ENCODE results near the gene SMAGP.
"Not testable (repeated sequence)": the region's sequence is repeated elsewhere in the genome, so short reads cannot be mapped to it uniquely, and the experiment has no call there.

The SMAGP gene

DNA sequence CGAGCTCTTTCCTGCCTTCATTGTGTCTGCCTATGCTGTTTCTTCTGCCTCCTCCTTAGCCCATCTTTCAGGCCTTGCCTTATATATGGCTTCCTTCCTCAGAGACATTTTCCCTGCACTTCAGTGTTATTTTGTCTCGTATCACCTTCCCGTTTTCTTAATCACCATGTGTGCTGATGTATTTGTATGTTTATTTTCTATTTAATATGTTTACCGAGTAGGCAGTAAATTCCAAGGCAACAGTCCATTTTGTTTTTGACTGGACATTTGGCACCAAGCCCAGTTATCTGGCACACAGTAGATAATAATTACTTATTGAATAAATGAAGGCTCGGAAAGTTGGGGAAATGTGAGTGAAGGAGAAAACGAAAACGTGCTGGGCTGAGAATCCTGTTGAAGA lies 47.8 kb downstream of the SMAGP start:
- DNase-seq: peak in 1 of 2 experiments; percentile 18

DNA sequence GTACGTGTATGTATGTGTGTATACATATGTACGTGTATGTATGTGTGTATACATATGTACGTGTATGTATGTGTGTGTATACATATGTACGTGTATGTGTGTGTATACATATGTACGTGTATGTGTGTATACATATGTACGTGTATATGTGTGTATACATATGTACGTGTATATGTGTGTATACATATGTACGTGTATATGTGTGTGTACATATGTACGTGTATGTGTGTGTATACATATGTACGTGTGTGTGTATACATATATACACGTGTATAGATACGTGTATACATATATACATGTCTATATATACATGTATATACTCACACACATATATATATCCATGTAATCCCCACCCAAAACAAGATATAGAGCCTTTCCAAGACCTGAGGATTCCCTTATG lies 50.4 kb downstream of the SMAGP start:
- DNase-seq: not testable (repeated sequence)

DNA sequence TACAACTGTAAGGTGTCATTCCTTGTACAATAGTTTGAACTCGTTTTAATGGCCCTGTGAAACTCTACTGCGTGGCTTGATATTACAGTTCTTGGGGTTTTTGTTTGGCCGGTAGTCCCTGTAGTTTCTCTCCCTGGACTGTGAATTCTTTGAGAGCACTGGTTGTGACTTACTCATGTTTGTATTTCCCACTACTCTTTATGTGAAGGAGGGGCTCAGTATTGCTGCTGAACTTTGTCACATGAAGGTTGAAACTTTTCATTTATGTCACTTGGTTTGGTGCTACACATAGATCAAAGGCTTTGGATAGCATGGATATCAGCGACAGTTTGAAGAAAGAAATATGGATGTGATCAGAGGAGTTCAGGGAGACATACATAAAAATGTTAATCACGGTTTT lies 50.9 kb downstream of the SMAGP start:
- DNase-seq: no peak

DNA sequence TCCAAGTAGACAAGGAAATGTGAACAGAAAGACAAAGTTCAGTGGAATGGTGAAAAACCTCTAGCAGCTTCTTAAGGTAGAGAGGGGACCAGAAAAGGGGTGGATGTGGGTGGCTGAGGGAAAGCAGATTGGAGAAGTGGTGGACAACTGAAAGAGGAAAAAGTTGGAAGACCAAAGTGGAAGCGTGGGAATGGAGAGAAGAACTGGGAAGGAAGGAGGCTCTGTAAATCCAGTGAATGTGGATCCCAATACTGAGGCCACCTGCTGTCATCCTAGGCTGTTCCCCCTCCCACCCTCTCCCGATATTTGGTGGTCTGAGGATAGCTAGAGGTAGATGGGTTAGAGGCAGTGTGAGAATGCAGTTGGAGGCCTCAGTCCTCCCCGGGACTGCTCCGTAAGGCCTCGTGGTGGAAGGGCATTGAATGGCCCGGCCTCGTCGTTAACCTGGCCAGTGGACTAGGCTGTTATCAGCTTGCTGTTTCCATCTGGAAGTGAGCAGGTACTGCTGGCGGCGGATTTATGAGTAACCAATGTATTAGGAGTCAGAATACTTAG lies 51.5 kb downstream of the SMAGP start:
- DNase-seq: peak in 1 of 2 experiments; percentile 44

DNA sequence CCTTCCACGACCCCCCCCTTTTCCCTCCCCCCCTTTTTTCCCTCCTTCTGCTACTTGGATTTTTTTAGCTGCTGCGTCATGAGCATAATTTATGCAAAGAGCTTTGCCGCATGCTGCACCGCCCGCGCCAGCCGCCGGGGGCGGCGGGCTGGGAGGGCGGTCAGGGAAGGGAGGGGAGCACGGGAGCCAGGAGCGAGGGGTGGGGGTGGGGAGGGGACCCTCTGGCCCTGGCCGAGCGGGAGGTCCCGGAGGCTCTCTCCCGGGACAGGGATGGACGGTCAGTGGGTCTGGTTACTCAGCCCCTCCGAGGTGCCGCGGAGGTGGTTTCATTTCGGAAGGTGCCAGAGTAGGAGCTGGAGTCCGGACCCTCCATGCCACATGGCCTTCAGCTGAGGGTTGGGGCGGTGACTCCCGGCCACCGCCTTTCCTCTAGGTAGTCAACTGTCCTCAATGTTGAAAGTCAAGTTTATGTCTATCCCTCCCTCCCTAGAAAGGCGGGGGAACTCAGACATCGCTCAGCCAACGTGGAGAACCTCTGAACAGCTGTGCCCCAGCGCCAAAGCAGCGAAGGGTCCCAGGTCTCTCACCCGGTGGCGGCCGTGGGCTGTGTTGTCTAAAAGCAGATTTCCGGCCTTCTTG lies 52.1 kb downstream of the SMAGP start, which contains the start of gene POU6F1:
Gene POU6F1, minus strand, starts transcription at position 95 of the 639 bp plus-strand sequence. CDS start 11,226 bp downstream, outside the sequence.
- DNase-seq: peak; percentile 68 to 82

DNA sequence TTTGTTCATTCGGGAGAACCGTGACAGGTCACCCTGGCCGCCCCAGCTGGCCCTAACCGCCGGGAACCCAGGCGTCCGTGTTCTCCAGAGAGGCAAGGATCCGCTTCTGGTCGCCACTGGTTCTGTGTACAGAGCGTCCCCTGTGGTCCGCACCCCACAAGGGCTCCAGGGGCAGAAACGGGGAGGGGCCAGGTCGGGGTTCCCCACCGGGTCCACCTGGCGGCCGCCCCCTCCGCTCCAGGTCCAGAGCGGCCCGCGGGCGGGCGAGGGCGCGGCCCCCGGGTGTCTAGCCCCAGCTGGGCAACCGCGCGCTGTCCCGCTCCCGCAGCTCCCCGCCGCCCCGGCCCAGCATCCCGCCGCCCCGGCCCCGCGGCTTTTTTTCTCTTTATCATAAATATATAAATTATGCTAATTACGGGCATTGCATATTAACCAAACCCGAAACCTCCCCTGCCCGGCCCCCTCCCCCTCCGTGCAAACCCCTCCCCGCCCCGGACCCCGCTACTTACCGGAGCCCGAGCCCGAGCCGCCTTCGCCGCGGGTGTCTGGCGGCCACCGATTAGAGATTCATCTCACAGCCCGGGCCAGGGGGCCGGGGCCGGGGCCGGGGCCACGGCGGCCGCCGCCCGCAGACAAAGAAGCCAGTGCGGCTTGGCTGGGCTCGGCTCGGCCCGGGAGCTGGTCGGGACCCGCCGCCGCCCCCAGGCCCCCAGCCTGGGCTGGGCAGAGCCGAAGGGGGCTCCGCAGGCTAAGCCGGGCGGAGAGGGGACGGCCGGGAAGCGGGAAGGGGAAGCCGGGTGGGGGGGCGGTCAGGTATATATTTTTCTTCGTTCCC lies 52.9 kb downstream of the SMAGP start:
- peak; percentile 30 to 56 for DNase-seq

DNA sequence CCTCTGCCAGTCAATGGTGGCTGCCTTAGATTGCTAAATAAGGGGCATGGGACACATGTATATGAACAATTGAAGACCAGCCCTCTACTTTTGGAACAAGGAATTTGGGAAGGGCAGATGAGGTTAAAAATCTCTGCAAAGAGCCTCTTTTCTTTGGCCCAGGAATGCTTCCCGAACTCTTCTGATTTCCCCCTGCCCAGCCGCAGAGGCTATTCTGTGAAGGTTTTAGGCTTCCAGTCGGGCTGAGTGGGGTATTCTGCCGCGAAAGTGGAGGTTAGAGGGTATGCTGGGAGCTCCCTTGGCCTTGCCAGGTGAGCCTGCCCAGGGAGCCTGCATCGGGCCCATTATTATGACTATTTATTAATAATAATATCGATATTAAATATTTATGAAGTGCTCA lies 53.6 kb downstream of the SMAGP start:
- no peak for DNase-seq

DNA sequence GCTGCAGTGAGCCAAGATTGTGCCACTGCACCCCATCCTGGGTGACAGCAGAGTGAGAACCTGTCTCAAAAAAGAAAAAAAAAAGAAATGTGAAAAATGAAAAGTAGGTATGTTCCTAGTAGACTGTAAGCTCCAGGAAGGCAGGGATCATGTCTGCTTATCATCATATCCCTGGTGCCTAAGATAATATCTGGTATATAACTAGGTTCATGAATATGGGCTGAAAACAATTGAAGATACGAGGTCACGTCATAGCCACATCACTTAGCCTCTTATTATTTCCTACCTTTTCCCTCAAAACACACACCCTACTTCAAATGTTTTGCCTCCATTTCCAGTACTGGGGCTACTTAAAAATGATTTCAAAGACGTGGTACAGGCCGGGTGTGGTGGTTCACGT lies 55.3 kb downstream of the SMAGP start:
- no peak for DNase-seq

DNA sequence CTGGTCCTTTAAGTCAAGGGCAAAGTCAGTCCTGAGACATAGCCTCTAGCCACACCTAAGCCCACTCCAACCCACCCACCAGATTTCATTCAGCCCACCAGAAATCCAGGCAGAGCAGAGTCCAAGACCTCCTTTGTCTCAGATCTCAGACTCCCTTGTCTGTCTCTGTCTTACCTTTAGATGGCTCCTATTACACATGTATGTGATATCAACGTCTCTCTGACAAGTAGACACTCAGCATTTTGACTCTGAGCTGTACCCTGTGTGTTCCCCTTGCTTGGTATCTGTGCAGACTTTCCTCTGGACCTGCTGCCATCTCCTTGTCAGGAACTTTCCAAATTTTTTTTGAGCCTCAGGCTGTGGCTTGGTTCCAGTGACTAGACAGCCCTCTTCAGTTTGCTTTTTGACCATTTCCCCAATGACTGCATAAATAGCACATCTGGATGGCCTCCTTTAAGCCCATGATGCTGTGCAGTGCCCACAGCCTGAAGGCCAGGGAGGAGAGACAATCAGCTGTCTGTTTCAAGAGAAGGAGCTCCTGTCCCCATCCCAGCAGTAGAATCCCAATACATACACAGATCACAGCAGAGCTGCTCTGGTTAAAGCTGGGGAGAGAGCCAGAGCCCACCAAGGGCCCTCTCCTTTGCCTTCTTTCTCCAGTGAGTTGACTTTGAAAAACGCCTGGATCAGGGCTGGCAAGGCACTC lies 59.4 kb downstream of the SMAGP start:
- DNase-seq: no peak

DNA sequence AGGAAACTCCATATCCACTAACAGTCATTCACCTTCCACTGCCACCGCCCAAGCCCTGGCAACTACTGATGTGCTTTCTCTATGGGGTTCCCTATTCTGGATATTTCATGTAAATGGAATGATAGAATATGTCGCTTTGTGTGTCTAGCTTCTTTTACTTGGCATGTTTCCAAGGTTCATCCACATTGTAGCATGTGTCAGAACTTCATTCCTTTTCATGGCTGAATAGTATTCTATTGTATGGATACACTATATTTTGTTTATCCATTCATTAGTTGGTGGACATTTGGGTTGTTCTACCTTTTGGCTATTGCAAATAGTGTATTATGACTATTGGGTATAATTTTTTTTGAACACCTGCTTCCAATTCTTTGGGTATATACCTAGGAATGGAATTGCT lies 61.0 kb downstream of the SMAGP start:
- no peak for DNase-seq

DNA sequence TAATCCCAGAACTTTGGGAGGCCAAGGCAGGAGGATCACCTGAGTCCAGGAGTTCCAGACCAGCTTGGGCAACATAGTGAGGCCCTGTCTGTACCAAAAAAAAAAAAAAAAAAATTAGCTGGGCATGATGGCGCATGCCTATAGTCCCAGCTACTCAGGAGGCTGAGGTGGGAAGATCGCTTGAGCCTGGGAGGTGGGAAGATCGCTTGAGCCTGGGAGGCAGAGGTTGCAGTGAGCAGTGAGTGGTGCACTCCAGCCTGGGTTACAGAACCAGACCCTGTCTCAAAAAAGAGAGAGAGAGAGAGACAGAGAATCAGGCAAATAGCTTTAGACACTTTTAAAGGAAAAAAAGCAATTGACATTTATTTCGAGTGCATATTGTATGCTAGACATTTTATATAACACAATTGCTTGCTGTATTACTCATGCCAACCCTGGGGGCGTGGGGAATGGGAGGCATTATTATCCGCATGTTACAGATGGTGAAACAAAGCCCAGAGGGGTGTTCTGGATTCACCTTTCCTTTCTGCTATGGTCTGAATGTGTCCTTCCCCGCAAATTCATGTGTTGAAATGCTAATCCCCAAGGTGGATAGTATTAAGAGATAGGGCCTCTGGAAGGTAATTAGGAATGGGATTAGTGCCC lies 62.1 kb downstream of the SMAGP start:
- DNase-seq: no peak

DNA sequence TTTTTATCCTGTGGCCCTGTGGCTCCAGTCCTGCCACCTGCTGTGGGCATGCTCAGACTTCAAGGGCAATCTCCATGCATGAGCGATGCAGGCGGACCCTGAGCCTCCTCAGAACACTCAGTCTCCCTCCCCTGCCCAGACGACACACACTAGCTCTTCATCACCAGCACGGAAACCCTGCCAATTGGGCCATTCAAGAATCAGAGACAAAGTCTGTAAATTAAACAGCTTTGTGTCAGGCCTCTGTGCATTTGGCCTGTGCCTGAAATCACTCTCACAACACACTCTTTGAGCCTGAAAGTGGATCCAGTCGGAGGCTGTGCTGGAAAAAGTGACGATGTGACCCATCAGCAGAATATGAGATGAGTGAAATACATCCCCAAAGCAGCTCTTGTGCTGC lies 64.9 kb downstream of the SMAGP start:
- DNase-seq: no peak

DNA sequence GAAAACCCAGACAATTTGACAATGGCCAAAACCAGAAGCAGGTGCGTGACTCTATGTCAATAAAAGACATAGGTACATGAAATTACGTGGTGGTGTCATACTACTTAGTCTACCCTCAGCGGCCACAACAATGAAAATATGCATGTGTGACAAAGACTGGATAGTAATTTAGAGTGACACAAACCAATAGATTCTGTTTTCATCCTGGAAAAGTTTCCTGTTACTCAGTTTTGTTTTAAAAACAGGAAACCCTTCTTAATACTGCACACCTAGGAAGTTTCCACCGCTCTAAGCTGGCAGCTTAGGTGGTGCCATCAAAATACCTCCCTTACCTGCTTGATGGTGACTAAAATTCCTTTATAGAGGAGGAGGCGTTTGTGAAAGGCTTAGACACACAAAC lies 67.5 kb downstream of the SMAGP start:
- no peak for DNase-seq

DNA sequence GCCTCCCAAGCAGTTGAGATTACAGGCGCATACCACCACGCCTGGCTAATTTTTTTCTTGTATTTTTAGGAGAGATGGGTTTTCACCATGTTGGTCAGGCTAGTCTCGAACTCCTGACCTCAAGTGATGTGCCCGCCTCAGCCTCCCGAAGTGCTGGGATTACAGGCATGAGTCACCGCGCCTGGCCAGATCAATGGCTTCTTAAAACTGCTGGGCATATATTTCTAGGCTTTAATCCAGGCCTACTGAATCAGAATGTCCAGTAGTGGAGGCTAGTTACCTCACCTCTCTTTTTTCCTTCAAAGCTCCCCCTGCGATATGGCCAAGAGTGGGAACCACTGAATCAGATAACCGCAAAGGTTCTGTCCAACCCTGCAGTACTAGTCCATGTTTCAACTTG lies 69.4 kb downstream of the SMAGP start:
- DNase-seq: no peak

DNA sequence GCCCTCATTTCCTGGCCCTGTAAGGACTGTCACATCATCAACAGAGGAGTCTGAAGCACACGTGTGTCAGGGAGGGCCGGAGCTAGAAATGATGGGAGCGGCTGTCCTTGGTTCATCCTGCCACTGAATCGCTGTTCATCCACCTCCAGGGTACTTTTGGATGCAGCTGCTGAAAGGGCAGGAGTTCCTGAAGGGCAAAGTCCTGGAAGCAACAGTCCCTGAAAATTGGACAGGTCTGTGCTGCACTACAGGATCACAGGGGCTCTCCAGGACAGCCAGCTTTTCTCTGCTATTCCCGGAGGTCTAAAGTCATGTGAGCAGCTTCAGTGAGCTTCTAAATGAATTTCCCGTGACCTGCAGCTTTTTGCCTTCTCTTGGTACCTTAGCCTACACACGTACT lies 70.1 kb downstream of the SMAGP start:
- DNase-seq: no peak

DNA sequence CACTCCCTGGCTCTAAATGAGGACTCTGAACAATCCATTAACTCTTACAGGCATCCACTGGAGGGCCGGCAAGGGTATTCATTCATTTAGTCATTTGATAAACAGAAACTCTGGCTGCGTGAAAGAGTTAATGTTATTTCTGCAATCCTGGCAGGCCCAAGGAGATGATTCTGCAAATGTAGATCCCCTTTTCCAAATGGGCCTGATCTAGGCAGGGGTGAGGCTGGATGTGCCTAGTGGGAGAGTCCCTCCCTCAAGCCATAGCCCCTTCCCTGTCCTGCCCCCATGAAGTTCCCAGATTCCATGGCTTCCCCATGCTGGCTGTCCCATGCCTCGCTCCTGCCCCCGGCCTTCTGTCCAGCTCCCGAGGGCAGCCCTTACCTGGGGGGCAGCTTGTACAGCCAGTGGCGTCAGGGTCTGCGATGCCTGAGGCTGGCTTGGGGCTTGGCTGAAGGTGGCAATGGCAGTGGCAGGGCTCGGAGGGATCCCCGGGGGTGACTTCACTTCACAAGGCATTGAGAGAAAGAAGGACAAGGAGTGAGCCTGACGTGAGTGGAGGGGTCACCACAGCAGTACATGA lies 70.8 kb downstream of the SMAGP start:
- no peak for DNase-seq

DNA sequence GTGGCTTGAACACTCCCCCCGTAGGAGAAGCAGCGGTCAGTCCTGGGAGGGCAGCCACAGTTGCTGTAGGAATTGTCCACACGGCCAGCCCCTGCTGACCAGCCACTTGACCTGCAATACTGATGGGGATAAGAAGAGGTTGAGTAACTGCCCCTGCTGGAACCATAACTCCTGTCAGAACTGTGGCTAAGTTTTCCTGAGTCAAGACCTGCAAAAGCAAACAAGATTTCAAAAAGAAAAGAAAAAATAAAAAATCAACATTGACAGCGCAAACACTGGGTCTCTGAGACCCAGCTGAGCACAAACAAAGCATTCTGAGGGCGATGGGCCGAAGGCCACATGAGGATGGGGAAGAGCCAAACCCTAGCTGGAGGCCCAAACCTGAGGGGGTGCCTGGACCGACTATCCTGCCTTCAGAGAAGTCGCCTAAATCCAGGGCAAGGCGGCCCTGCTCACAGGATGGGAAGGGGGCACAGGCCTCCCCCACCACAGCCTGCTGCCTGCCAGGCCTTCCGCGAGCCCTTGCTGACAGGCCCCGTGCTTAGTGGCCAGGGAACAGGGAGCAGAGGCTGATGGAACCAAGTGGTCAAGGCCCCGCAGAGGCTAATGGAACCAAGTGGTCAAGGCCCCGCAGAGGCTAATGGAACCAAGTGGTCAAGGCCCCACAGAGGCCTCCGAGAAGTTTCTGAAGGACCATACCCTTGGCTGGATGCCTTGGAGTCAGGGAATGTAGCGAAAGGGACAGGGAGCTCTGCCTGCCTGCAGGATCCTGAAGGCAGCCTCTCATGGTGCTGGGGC lies 71.4 kb downstream of the SMAGP start:
- no peak for DNase-seq

DNA sequence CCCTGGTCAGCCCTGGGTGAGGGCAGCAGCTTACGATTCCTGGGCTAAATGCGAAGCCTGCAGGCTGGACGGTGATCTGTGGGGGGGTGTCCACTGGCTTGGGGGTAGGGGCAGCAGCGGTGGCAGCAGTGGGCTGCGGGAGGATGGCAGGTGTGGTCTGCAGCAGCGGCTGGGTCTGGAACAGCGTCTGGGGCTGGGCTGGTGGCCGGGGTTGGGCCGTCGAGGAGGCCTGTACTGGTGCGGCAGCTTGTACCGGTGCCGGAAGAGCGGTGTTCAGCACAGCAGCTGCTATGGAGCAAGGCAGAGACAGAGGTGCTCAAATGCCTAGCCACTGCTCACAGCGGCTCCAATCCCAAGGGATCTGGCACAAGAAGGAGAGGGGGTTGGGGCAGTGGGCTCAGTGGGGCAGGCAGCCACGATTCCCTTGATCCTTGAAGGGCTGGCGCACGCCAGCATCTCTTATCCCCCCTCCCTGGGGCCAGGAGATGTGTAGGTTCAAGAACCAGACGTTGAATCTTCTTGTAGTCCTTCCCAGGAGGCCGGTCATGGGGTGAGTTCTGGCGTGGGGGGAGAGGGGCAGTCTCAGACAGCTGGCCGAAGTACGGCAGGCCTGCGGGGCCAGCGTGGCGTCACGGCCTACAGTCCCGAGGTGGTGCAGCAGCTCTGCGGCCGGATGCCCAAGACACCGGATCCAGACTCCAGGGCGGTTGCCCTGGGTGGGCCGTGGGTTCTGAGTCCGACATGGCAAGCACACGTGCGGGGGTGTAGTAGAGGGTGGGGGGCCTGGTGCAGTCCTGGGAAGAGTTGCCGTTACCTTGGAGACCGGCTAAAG lies 72.3 kb downstream of the SMAGP start:
- DNase-seq: no peak

DNA sequence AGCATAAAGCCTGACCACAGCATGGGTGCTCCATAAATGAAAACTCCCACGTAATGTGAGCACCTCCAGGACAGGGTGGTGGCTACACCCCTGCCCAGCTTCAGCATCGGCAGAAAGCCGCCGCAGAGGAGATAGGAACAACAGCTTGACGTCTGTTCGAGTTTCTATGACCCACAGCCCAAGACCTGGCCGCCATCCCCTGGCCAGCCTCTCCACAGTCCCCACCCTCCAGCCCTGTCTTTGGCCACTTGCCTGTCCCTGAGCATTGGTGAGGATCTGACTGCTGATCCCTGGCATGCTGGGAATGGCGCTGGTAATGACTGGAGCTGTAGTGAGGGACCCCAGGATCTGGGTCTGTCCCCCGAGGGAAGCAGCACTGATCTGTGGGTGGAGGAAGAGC lies 73.7 kb downstream of the SMAGP start:
- DNase-seq: no peak

DNA sequence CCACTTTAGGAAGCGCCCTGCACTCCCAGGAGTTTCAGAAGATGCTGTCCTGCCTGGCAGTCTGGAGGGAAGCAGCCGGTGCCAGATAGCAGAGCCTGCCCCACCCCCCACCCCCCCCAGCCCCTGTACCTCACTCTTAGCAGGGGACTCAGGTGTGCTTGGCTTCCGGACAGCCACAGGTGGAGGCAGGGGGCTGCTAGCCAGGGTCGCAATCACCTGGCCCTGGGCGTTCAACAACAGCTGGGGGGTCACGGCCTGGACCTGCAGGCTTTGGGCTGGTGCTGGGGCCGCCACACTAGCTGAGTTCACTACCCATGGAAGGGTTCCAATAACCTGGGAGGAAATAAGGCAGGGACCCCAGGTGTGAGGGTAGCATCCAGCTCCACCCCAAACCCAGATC lies 74.4 kb downstream of the SMAGP start:
- DNase-seq: no peak
